Keratinocyte (primary cell): ENCODE measurements around the gene ATP5F1B. TPM values are rescaled to one million over a fixed set of nuclear protein-coding genes. Genes with fewer than 3 reads are reported as not detected.

Source experiments
- DNase-seq: peaks from one replicate; pipeline ENCODE4 v3.0.0-alpha.2; 2011; ENCODE audit warnings: low read depth, missing footprints, low spot score
- FAIRE-seq: peaks from 2 replicates; lab custom pipeline; 2011; peaks lifted over from hg19 to GRCh38; lab: Jason Lieb, UNC
- H2AFZ ChIP-seq: 2 replicates; pipeline ENCODE4 v1.6.0; 2012; ENCODE audit warnings: low read length, control low read depth, inconsistent platforms; ENCODE audit not compliant: control insufficient read depth
- H3K27ac ChIP-seq: 2 replicates; pipeline ENCODE4 v1.5.1; 2011; ENCODE audit warnings: low read length; ENCODE audit not compliant: control insufficient read depth, insufficient read depth
- H3K27me3 ChIP-seq: 3 replicates; pipeline ENCODE4 v1.6.0; 2011; ENCODE audit warnings: low read length; ENCODE audit not compliant: control insufficient read depth, insufficient read depth; ENCODE audit errors: extremely low read depth
- H3K36me3 ChIP-seq, 2 experiments: 2 replicates in 1 of 2; 3 replicates in 1 of 2; pipeline ENCODE4 v1.5.1; 2011; ENCODE audit warnings: low read length in 2 of 2, mild to moderate bottlenecking in 1 of 2; ENCODE audit not compliant: control insufficient read depth in 2 of 2, insufficient read depth in 2 of 2; ENCODE audit errors: extremely low read depth in 1 of 2
- H3K4me1 ChIP-seq: 3 replicates; pipeline ENCODE4 v1.5.1; 2011; ENCODE audit warnings: low read length; ENCODE audit not compliant: control insufficient read depth, insufficient read depth; ENCODE audit errors: extremely low read depth
- H3K4me2 ChIP-seq: 3 replicates; pipeline ENCODE4 v1.6.0; 2011; ENCODE audit warnings: low read depth, low read length; ENCODE audit not compliant: control insufficient read depth, insufficient read depth; ENCODE audit errors: extremely low read depth
- H3K4me3 ChIP-seq, 3 experiments: fragments of 200-600 bp in 1 of 3; sonication (generic) in 1 of 3; 2 replicates in 2 of 3; 3 replicates in 1 of 3; pipeline ENCODE4 v1.5.1; 2011 to 2016; ENCODE audit warnings: low read length in 3 of 3, mild to moderate bottlenecking in 3 of 3, control low read depth in 2 of 3, inconsistent platforms in 1 of 3, low read depth in 1 of 3, mixed read lengths in 1 of 3, mixed run types in 1 of 3, moderate library complexity in 1 of 3; ENCODE audit not compliant: control insufficient read depth in 2 of 3, insufficient read depth in 2 of 3; ENCODE audit errors: extremely low read depth in 1 of 3
- H3K79me2 ChIP-seq: 2 replicates; pipeline ENCODE4 v1.6.0; 2012; ENCODE audit warnings: low read length; ENCODE audit not compliant: control insufficient read depth, insufficient read depth
- H3K9ac ChIP-seq: 3 replicates; pipeline ENCODE4 v1.6.0; 2011; ENCODE audit warnings: low read length; ENCODE audit not compliant: control insufficient read depth, insufficient read depth; ENCODE audit errors: extremely low read depth
- H3K9me1 ChIP-seq: 3 replicates; pipeline ENCODE4 v1.6.0; 2011; ENCODE audit warnings: low read length; ENCODE audit not compliant: control insufficient read depth, insufficient read depth; ENCODE audit errors: extremely low read depth
- H3K9me3 ChIP-seq: 2 replicates; pipeline ENCODE4 v1.5.1; 2012; ENCODE audit warnings: low read depth, low read length; ENCODE audit not compliant: control insufficient read depth
- H4K20me1 ChIP-seq: 3 replicates; pipeline ENCODE4 v1.6.0; 2011; ENCODE audit warnings: low read length; ENCODE audit not compliant: control insufficient read depth, insufficient read depth; ENCODE audit errors: extremely low read depth
- CTCF ChIP-seq, 3 experiments: IDR thresholded peaks in 1 of 3; conservative IDR thresholded peaks in 1 of 3; optimal IDR thresholded peaks in 1 of 3; 2 replicates in 2 of 3; 3 replicates in 1 of 3; pipeline versions ENCODE3 to v1.5.1; 2011; ENCODE audit warnings: low read length in 3 of 3, mild to moderate bottlenecking in 3 of 3, moderate library complexity in 2 of 3, control low read depth in 1 of 3, inconsistent platforms in 1 of 3; ENCODE audit not compliant: insufficient read depth in 2 of 3; ENCODE audit errors: extremely low read depth in 1 of 3
- EZH2 ChIP-seq: IDR thresholded peaks from one replicate; pipeline ENCODE4 v1.6.1; 2012; ENCODE audit warnings: inconsistent platforms, mild to moderate bottlenecking, low read length, moderate library complexity
- dilution Hi-C: fragments of 300-500 bp; cut with MboI; formaldehyde crosslinking; loops from one replicate; pipeline ENCODE4 v1.7.0; 2020; ENCODE audit warnings: low sequenced_read_pairs; ENCODE audit not compliant: extremely low pct_ligation_motif_present
- polyA plus RNA-seq, 5 experiments: library from polyadenylated mRNA; depleted of rRNA in 3 of 5; stranded (reverse) in 3 of 5; stranded (forward) in 1 of 5; unstranded in 1 of 5; fragments of >200 nt; gene quantifications; 1 replicate in 1 of 5; 2 replicates in 3 of 5; 3 replicates in 1 of 5; pipeline versions ENCODE4 v1.2.1 to v1.2.3, GENCODE V29; 2011 to 2012; ENCODE audit warnings: missing spikeins in 2 of 5, low read depth in 1 of 5, low replicate concordance in 1 of 5

The ATP5F1B gene
- polyA plus RNA-seq, 1 donor (not counting 4 experiments of a cell fraction or from before 2014, with no cell fraction given): 1,488 TPM

DNA sequence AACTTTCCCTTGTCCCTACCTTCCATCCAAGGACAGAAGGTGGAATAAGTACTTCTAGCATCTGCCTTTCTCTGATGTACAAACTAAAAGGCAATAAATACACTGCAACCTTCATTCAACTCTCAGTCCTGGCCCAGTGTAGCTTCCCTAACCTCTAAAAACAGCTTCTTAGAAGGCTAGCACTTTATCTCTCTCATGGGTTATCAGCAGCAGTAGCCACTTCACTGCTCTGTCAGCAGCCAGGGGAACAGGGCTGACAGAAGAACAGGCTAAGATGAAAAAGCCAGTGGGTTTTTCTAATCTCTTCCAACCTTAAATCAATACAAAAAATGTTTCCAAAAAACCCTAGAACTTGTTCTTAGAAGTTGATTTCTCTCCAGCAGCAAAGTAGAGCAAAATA, 28.9 kb downstream of the ATP5F1B start:
- FAIRE-seq: no peak

DNA sequence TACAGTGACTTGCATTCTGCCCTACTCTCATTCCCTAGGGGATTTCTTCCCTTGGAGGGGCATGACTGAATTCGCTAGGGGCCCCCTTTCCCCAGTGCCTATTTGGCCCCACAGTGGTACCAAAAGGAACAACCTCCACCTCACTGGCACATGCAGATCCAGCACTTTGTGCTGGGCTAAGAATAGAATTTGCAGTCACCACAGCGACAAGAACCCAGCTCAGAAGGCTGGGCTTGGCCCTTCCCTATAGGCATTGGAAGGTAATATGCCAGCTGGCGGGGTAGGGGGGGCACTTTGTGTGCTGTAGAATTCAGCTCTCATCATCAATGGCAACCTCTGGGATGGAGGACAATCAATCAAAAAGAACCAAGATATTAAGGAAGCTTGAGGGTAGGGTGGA, 29.5 kb downstream of the ATP5F1B start:
- Histone ChIP-seq H2AFZ (no peak overlapping the region), H3K4me1 (no peaks in the 10 kb centered on the region), H3K4me2 (no peak overlapping the region), H3K27me3 (no peaks in the 10 kb centered on the region), H3K9me3 (no peaks in the 10 kb centered on the region), H3K79me2 (peaks cover 55% of the 10 kb centered on the region), H4K20me1 (no peaks in the 10 kb centered on the region), H3K9ac (no peak overlapping the region), H3K4me3 (no peak overlapping the region), H3K36me3 (peaks cover 56 to 65% of the 10 kb centered on the region in 2 experiments), H3K27ac (no peak overlapping the region), H3K9me1 (no peaks in the 10 kb centered on the region)
- no peak for DNase-seq
- FAIRE-seq: no peak
- no peak for TF ChIP-seq EZH2
- TF ChIP-seq CTCF (optimal IDR thresholded peaks at IDR 0.05 in 1 of 3, IDR thresholded peaks at IDR 0.05 in 1 of 3, conservative IDR thresholded peaks at IDR 0.05 in 1 of 3; ENCODE audit: extremely low read depth in 1 of 3, insufficient read depth in 2 of 3, low read length in 3 of 3): no peak
- dilution Hi-C loops: no loop called here

More for the DNA sequence above, 28.9 kb downstream of the ATP5F1B start:
- Histone ChIP-seq H3K4me1 (no peaks in the 10 kb centered on the region), H4K20me1 (no peaks in the 10 kb centered on the region), H3K9me1 (no peaks in the 10 kb centered on the region), H3K9me3 (no peaks in the 10 kb centered on the region), H3K79me2 (peaks cover 61% of the 10 kb centered on the region), H3K4me3 (no peak overlapping the region), H3K27me3 (no peaks in the 10 kb centered on the region), H2AFZ (no peak overlapping the region), H3K9ac (no peak overlapping the region), H3K4me2 (no peak overlapping the region), H3K27ac (no peak overlapping the region), H3K36me3 (peaks cover 51 to 61% of the 10 kb centered on the region in 2 experiments)
- DNase-seq: no peak
- no peak for TF ChIP-seq CTCF (optimal IDR thresholded peaks at IDR 0.05 in 1 of 3, IDR thresholded peaks at IDR 0.05 in 1 of 3, conservative IDR thresholded peaks at IDR 0.05 in 1 of 3; ENCODE audit: extremely low read depth in 1 of 3, insufficient read depth in 2 of 3, low read length in 3 of 3)
- dilution Hi-C loops: no loop called here
